ENCODE measurements around the gene AWAT1. TPM values are rescaled to one million over a fixed set of nuclear protein-coding genes. Genes with fewer than 3 reads are reported as not detected.

Gene AWAT1
- total and polyA plus RNA-seq, 2 experiments from 2014 or later: not detected

- no peak overlapping the region for H3K4me3 ChIP-seq
- H3K4me1 ChIP-seq (ENCODE audit: low read depth): no peaks in the 10 kb centered on the region
- no peaks in the 10 kb centered on the region for H3K9me3 ChIP-seq (ENCODE audit: low read depth)
- no peaks in the 10 kb centered on the region for H3K27me3 ChIP-seq
- H3K27ac ChIP-seq: no peak overlapping the region
- DNase-seq (ENCODE audit: low read depth in 1 of 2, low spot score in 1 of 2): no peak
- H3K36me3 ChIP-seq: no peaks in the 10 kb centered on the region
- TF ChIP-seq, protein P1, sequence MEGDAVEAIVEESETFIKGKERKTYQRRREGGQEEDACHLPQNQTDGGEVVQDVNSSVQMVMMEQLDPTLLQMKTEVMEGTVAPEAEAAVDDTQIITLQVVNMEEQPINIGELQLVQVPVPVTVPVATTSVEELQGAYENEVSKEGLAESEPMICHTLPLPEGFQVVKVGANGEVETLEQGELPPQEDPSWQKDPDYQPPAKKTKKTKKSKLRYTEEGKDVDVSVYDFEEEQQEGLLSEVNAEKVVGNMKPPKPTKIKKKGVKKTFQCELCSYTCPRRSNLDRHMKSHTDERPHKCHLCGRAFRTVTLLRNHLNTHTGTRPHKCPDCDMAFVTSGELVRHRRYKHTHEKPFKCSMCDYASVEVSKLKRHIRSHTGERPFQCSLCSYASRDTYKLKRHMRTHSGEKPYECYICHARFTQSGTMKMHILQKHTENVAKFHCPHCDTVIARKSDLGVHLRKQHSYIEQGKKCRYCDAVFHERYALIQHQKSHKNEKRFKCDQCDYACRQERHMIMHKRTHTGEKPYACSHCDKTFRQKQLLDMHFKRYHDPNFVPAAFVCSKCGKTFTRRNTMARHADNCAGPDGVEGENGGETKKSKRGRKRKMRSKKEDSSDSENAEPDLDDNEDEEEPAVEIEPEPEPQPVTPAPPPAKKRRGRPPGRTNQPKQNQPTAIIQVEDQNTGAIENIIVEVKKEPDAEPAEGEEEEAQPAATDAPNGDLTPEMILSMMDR (IDR thresholded peaks at IDR 0.05; ENCODE audit: low read depth, low read length): no peak
These were observed 19.6 kb downstream of the AWAT1 start for GRCh38 chrX:70254063-70254400.

GRCh38 chrX:70254909-70255308 lies 20.5 kb downstream of the AWAT1 start:
- no peak overlapping the region for H3K4me3 ChIP-seq

DNA sequence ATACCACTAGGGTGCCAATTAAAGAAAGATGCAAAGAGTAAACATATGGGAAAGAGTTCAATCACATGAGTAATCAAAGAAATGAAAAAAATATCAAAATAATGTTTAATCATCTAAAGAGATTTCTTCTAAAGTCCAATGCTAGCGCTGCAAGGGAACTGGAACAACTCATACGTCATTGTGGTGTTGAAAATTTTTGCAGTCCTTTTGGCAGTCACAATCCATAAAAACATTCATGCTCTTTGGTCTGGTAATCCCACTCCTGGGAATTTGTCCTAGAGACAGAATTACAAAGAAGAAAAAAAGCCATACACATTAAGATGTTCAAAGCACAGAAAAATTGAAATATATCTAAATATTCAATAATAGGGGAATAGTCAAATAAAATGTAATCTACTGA lies 21.0 kb downstream of the AWAT1 start:
- H3K4me3 ChIP-seq: no peak overlapping the region
- H3K27ac ChIP-seq: no peak overlapping the region
- no peaks in the 10 kb centered on the region for H3K4me1 ChIP-seq (ENCODE audit: low read depth)
- no peaks in the 10 kb centered on the region for H3K36me3 ChIP-seq
- DNase-seq (ENCODE audit: low read depth in 1 of 2, low spot score in 1 of 2): no peak
- H3K27me3 ChIP-seq: no peaks in the 10 kb centered on the region
- TF ChIP-seq, protein P1 (IDR thresholded peaks at IDR 0.05; ENCODE audit: low read depth, low read length): no peak
- no peaks in the 10 kb centered on the region for H3K9me3 ChIP-seq (ENCODE audit: low read depth)

More at GRCh38 chrX:70254909-70255308, 20.5 kb downstream of the AWAT1 start:
- Histone ChIP-seq H3K27me3 (no peaks in the 10 kb centered on the region), H3K9me3 (ENCODE audit: low read depth) (no peaks in the 10 kb centered on the region), H3K4me1 (ENCODE audit: low read depth) (no peaks in the 10 kb centered on the region), H3K27ac (no peak overlapping the region), H3K36me3 (no peaks in the 10 kb centered on the region)
- TF ChIP-seq, protein P1 (IDR thresholded peaks at IDR 0.05; ENCODE audit: low read depth, low read length): no peak
- DNase-seq (ENCODE audit: low read depth in 1 of 2, low spot score in 1 of 2): no peak

- Histone ChIP-seq H3K27me3 (no peaks in the 10 kb centered on the region), H3K4me3 (no peak overlapping the region), H3K27ac (no peak overlapping the region), H3K4me1 (ENCODE audit: low read depth) (no peaks in the 10 kb centered on the region), H3K36me3 (no peaks in the 10 kb centered on the region), H3K9me3 (ENCODE audit: low read depth) (no peaks in the 10 kb centered on the region)
- TF ChIP-seq, protein P1 (IDR thresholded peaks at IDR 0.05; ENCODE audit: low read depth, low read length): no peak
- DNase-seq (ENCODE audit: low read depth in 1 of 2, low spot score in 1 of 2): no peak
These were observed 23.2 kb downstream of the AWAT1 start for GRCh38 chrX:70257423-70258288.

DNA sequence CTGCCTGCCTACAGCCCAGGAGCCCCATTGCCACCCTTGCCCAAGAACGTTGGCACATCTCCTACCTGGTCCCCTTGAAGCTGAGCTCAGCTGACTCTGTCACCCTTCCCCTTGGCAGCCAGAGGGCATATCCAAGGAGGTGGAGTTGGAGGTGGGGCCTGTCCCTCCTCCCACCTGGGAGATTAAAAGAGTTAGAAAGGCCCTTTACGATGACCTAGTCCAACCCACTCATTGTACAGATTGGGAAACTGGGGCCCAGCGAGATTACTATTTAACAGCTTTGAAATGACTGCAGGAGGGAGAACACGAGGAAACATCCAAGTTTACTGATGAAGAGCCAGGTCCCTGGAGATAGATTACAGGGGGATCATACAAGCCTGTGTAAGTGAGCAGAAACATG lies 25.6 kb downstream of the AWAT1 start, which contains the start of gene P2RY4:
Gene P2RY4, minus strand, starts transcription at position 101 of the 400 bp plus-strand sequence. CDS start 580 bp downstream, outside the sequence.
- no peak within 1 kb of the TSS for H3K4me3 ChIP-seq
- TF ChIP-seq, protein P1 (IDR thresholded peaks at IDR 0.05; ENCODE audit: low read depth, low read length): no peak
- H3K36me3 ChIP-seq: no peaks in the 10 kb centered on the region
- no peak within 1 kb of the TSS for H3K27ac ChIP-seq
- DNase-seq (ENCODE audit: low read depth in 1 of 2, low spot score in 1 of 2): no peak
- H3K27me3 ChIP-seq: no peaks in the 10 kb centered on the region
- H3K9me3 ChIP-seq (ENCODE audit: low read depth): no peaks in the 10 kb centered on the region
- no peaks in the 10 kb centered on the region for H3K4me1 ChIP-seq (ENCODE audit: low read depth)
